Central memory CD8-positive, alpha-beta T cell (primary cell): ENCODE results near the gene AMN.
"Not testable (repeated sequence)": the region's sequence is repeated elsewhere in the genome, so short reads cannot be mapped to it uniquely, and the experiment has no call there.

ENCODE experiments used
- ATAC-seq: fragments of 150-1000 bp; cut with Tn5 transposase; replicated peaks from 2 replicates; pipeline ENCODE4 v1.10.0; 2022; ENCODE audit warnings: mild to moderate bottlenecking, moderate FRiP score, moderate number of reproducible peaks; ENCODE audit not compliant: poor library complexity, severe bottlenecking; ENCODE audit errors: extremely low read depth
- DNase-seq, 2 donors: peaks; one replicate each; pipeline ENCODE4 v3.0.0; 2021; ENCODE audit warnings: low spot score in 2 of 2
- H3K27ac Mint-ChIP-seq: one replicate; pipeline ENCODE4 v1.8.0; 2022; ENCODE audit warnings: low read depth, mild to moderate bottlenecking, moderate library complexity, mixed read lengths
- H3K27me3 Mint-ChIP-seq: one replicate; pipeline ENCODE4 v1.8.0; 2022; ENCODE audit warnings: mixed read lengths
- H3K36me3 Mint-ChIP-seq: one replicate; pipeline ENCODE4 v1.8.0; 2022; ENCODE audit warnings: mild to moderate bottlenecking, moderate library complexity, mixed read lengths; ENCODE audit not compliant: insufficient read depth
- H3K4me1 Mint-ChIP-seq: one replicate; pipeline ENCODE4 v1.8.0; 2022; ENCODE audit warnings: mixed read lengths
- H3K4me3 Mint-ChIP-seq: one replicate; pipeline ENCODE4 v1.8.0; 2022; ENCODE audit warnings: mild to moderate bottlenecking, moderate library complexity, mixed read lengths
- H3K9me3 Mint-ChIP-seq: one replicate; pipeline ENCODE4 v1.8.0; 2022; ENCODE audit warnings: mixed read lengths

Gene AMN

DNA sequence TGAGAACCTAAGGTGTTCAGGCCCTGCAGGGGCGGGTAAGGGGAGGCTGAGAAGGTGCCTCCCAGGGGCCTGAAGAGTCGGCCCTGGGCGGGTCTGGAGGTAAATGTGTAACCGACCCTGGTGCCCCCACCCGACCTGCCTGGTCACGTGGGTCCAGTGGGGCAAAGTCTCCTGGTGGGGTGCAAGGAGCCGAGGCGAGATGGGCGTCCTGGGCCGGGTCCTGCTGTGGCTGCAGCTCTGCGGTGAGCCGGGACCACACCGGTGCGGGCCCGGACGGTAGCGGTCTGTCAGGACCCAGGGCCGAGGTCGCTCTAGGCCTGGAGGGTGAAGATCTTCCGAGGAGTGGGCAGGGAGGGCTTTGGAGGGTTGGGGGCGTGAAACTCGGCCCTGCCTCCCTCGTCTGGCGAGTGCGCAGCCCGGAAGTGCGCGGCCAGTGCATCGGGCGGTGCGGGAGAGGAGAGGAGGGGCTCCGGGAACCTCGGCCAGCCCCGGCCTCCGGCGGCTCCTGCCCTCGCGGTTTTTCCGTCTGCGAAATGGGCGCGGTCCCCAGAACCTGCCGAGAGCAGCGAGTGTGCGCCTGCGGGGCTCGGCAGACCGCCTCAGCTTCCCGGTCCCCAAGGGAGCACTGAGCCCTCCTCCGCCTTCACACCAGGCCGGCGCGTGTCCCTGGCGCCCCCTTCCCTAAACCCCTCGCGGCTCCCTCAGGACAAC is at the start of gene AMN:
TSS of gene AMN (plus strand) at position 174 of the 711 bp plus-strand sequence. CDS start at position 200, 26 bp downstream.
- DNase-seq (no peak), ATAC-seq (no peak)
- H3K27ac Mint-ChIP-seq: no peak within 1 kb of the TSS

DNA sequence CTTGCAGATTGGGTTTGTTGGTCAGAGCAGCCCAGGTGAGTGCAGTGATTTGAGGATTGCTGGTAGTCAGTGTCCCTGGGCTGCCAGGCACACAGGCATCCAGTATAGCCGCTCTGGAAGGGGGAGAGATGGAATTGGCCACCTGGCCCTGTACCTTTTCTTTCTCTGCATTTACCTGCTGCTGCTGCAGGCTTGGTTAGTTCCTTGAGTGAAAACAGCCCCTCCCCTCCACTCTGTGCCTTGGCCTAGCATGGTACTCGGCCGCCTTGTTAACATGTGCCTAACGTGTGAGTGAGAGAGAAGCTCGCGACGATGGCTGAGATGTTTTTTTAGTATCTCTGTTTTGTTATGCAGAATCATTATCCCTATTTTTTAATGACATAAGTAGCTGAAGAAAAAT is 49.3 kb upstream of the AMN start:
- DNase-seq (no peak), ATAC-seq (no peak)
- peaks cover 20% of the 10 kb centered on the region for H3K4me1 Mint-ChIP-seq
- H3K27me3 Mint-ChIP-seq: no peaks in the 10 kb centered on the region
- no peak overlapping the region for H3K4me3 Mint-ChIP-seq
- H3K36me3 Mint-ChIP-seq: peaks cover 30% of the 10 kb centered on the region
- H3K9me3 Mint-ChIP-seq: no peaks in the 10 kb centered on the region
- H3K27ac Mint-ChIP-seq: peak overlapping the region; percentile 63

More for the DNA sequence above, at the start of gene AMN:
- H3K4me3 Mint-ChIP-seq: peak within 1 kb of the TSS; percentile 12
- peaks cover 2% of the 10 kb centered on the region for H3K36me3 Mint-ChIP-seq
- no peaks in the 10 kb centered on the region for H3K9me3 Mint-ChIP-seq
- peaks cover 10% of the 10 kb centered on the region for H3K27me3 Mint-ChIP-seq
- no peaks in the 10 kb centered on the region for H3K4me1 Mint-ChIP-seq

DNA sequence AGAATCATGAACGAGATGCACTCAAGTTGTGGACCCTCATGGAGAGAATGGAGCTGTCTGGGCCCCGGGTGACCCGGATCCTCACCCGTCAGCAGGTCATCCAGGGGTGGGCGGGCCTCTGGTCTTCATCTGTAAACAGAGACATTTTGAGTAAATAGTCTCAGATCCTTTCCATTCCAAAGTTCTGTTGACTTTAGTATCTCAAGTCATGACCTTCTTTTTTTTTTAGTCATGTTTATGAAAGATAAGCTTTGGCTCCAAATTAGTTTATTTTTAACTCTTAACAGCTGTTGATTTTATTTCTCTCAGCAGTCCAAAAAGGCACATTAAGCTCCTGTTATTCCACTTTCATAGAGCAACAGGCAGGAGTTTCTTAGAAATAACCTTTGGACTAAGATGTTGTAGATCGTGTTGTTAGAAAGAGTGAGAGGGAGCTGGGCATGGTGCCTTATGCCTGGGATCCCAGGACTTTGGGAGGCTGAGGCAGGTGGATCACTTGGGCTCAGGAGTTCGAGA is 48.9 kb upstream of the AMN start:
- Mint-ChIP-seq H3K4me1 (peaks cover 20% of the 10 kb centered on the region), H3K27ac (no peak overlapping the region)
- no peak for ATAC-seq

DNA sequence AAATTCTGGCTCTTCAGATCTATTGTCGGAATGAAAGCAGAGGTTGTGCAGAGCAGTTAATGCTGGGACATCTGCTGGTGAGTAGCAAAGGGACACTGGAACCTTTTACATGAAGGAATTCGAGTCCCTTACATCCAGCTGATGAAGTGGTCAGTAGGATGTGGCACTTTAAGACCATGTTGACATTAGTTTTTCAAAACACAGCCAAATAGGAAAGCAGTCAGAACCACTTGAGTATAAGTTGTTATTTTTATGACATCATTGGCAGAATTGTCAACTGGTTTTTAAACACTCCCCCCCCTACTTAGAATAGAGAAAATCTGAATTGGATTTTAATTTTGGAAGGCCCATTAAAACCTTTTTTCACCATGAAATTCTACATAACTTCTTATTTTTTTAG is 46.8 kb upstream of the AMN start:
- Mint-ChIP-seq H3K9me3 (no peaks in the 10 kb centered on the region), H3K27ac (no peak overlapping the region), H3K27me3 (no peaks in the 10 kb centered on the region), H3K36me3 (peaks cover 20% of the 10 kb centered on the region), H3K4me3 (no peak overlapping the region), H3K4me1 (peaks cover 14% of the 10 kb centered on the region)
- ATAC-seq: no peak
- no peak for DNase-seq

More for the DNA sequence above, 48.9 kb upstream of the AMN start:
- Mint-ChIP-seq H3K9me3 (no peaks in the 10 kb centered on the region), H3K4me3 (no peak overlapping the region), H3K27me3 (no peaks in the 10 kb centered on the region), H3K36me3 (peaks cover 26% of the 10 kb centered on the region)
- no peak for DNase-seq

DNA sequence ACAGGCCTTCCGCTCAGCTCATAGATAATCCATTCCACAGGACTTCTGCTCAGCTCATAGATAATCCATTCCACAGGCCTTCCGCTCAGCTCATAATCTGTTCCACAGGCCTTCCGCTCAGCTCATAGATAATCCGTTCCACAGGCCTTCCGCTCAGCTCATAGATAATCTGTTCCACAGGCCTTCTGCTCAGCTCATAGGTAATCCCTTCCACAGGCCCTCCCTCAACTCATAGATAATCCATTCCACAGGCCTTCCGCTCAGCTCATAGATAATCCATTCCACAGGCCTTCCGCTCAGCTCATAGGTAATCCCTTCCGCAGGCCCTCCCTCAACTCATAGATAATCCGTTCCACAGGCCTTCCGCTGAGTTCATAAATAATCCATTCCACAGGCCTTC is 45.0 kb upstream of the AMN start:
- peaks cover 16% of the 10 kb centered on the region for H3K36me3 Mint-ChIP-seq
- H3K4me1 Mint-ChIP-seq, H3K27me3 Mint-ChIP-seq, H3K27ac Mint-ChIP-seq, H3K9me3 Mint-ChIP-seq, ATAC-seq, H3K4me3 Mint-ChIP-seq, DNase-seq: not testable (repeated sequence)

DNA sequence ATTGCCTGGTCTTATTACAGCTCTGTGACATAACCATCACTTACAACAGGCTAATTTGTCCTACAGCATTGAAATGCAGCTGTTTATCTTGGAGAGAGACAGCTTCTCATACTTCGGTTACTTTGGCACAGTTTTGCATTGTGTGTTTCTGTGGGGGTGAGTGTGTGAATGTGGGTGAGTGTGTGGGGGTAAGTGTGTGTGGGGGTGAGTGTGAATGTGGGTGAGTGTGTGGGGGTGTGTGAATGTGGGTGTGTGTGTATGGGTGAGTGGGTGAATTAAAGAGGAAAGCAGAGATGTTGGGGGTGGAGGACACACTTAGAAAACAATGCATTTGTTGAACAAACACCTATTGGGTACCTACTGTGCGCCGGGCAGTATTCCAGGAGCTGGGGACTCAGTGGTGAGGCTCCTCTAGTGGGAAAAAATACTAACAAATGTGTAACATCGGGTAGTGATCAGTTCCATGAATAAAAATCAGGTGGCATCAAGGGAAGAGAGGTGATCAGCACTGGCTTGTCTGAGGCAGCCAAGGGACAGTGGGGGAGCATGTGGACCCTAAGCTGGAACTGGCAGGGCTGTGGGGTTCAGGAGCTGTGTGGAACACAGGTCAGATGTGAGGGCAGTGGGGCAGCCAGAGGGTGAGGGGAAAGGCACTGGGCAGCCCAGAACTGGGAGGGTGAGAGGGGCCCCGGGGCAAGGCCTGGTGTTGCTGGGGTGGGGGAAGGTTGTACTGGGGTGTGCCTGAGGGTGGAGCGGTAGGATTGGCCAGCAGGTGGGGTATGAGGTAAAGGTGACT is 44.1 kb upstream of the AMN start:
- ATAC-seq: no peak
- no peak overlapping the region for H3K27ac Mint-ChIP-seq

DNA sequence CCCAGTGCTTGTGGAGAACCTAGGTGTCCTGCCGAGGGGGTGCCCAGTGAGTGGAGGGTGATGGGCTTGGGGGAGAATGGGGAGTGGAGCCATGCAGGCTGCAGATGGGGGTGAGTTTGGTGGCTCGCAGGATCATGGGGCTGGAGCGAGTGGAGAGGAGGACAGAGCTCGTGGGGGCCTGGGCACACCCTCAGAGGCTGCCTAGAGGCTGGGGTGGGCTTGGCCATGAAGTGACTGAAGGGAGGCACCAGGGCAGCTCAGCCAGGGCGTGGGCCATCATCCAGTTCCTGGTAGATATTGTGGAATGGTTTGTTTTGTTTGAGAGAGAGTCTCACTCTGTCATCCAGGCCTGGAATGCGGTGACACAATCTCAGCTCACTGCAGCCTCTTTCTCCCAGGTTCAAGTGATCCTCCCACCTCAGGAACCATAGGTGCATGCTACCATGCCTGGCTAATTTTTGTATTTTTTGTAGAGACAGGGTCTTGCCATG is 43.4 kb upstream of the AMN start:
- Mint-ChIP-seq H3K9me3 (no peaks in the 10 kb centered on the region), H3K4me3 (no peak overlapping the region), H3K27me3 (no peaks in the 10 kb centered on the region), H3K36me3 (peaks cover 14% of the 10 kb centered on the region), H3K27ac (no peak overlapping the region), H3K4me1 (peaks cover 6% of the 10 kb centered on the region)
- ATAC-seq (no peak), DNase-seq (no peak)

More for the DNA sequence above, 44.1 kb upstream of the AMN start:
- H3K36me3 Mint-ChIP-seq: peaks cover 16% of the 10 kb centered on the region
- H3K4me1 Mint-ChIP-seq: peaks cover 4% of the 10 kb centered on the region
- no peak overlapping the region for H3K4me3 Mint-ChIP-seq
- no peaks in the 10 kb centered on the region for H3K9me3 Mint-ChIP-seq
- DNase-seq: no peak
- no peaks in the 10 kb centered on the region for H3K27me3 Mint-ChIP-seq

DNA sequence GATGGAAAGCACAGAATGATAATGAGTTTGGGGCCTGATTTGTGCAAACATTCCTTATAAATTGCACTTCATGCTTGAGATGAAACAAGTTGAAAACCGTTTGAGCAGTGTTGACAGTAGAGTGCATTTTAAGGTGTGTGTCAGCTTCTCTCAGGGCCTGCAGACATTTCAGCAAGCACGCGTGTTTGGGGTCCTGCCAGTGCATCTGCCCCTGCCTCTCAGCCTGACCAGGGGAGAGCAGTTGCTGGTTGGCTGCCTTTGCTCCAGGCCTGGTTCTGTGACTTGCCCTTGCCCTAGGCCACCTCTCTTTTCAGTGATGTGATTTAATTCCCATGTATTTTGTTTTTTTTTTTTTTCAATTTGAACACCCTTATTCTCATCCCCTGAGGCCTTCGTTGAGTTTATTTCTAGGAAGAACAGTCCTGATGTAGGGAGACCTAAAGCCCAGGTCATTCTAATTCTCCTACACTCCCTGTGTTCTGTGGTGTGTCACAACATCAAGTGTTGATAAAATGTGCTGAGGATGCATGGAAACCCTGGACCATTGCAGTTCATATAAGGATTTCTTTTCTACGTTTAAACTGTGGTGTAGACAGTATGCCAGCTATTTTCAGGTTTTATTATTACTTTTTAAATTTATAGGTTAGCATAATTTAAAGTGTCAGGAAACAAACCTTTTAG is 40.1 kb upstream of the AMN start:
- peak overlapping the region; percentile 12 for H3K27ac Mint-ChIP-seq
- no peaks in the 10 kb centered on the region for H3K27me3 Mint-ChIP-seq
- H3K9me3 Mint-ChIP-seq: no peaks in the 10 kb centered on the region
- ATAC-seq (no peak), DNase-seq (no peak)
- H3K4me1 Mint-ChIP-seq: peaks cover 6% of the 10 kb centered on the region
- H3K36me3 Mint-ChIP-seq: peaks cover 30% of the 10 kb centered on the region
- H3K4me3 Mint-ChIP-seq: no peak overlapping the region

DNA sequence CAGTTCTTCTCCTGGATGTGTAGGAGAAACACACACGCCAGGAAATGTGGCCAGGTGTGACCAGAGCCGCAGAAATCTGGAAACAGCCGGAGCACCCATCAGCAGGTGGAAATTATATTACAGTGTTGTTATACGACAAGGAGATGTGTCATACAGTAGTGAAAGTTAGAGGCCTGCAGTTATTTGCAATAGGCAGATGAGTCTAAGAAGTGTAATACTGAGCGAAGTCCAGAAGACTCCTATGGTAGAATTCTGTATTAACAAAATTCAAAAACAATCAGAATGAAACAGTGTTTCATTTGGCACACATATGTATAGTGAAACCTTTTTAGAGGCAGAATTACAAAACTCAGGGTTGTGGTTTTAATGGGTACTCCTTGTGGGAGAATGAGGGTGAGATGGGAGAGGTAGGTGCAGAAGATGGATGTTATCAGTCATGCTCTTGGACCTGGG is 39.3 kb upstream of the AMN start:
- peaks cover 6% of the 10 kb centered on the region for H3K4me1 Mint-ChIP-seq
- no peaks in the 10 kb centered on the region for H3K9me3 Mint-ChIP-seq
- ATAC-seq: no peak
- no peaks in the 10 kb centered on the region for H3K27me3 Mint-ChIP-seq
- no peak for DNase-seq
- no peak overlapping the region for H3K4me3 Mint-ChIP-seq
- no peak overlapping the region for H3K27ac Mint-ChIP-seq
- peaks cover 34% of the 10 kb centered on the region for H3K36me3 Mint-ChIP-seq

DNA sequence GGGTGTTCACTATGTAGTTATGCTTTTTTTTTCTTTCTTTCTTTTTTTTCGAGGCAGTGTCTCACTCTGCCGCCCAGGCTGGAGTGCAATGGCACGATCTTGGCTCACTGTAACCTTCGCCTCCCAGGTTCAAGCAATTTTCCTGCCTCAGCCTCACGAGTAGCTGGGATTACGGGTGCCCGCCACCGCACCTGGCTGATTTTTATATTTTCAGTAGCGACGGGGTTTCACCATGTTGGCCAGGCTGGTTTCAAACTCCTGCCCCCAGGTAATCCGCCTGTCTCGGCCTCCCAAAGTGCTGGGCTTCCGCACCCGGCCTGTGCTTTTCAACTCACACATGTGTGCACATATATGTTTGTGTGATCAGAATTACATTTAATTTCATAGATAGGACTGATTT is 38.9 kb upstream of the AMN start:
- H3K36me3 Mint-ChIP-seq: peaks cover 34% of the 10 kb centered on the region
- DNase-seq: no peak
- H3K27ac Mint-ChIP-seq: no peak overlapping the region
- ATAC-seq: no peak
- H3K9me3 Mint-ChIP-seq: no peaks in the 10 kb centered on the region
- H3K4me1 Mint-ChIP-seq: peaks cover 6% of the 10 kb centered on the region
- no peaks in the 10 kb centered on the region for H3K27me3 Mint-ChIP-seq
- H3K4me3 Mint-ChIP-seq: no peak overlapping the region

DNA sequence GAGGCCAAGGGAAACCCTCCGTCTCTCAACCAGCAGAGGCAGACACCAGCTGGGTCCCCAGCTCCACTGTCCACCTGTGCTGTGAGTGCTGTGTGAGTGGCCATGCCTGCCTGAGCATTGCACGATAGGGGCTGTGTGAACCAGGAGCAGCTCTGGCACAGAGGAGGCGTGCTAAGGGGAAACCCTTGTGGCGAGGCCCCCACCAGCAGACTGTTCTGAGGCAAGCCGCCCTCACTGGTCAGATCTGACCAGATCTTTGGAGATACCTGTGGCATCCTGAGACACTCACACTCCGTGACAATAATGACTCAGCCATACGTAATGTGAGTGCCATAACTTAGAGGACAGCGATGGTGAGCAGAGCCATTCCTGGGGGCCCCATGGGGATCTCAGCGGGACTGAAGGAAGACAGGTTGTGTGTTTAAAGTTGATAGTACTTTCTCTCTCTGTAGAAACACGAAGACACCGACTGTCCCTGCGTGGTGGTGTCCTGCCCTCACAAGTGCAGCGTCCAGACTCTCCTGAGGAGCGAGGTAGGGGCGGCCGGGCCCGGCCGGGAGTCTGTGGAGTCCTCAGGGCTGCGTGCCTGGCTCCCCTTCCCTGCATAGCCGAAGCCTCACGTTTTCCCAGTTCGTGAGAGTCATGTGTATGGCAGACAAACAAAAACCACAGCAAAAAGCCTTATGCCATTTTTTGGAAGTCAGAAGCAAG is 36.6 kb upstream of the AMN start:
- H3K27me3 Mint-ChIP-seq: no peaks in the 10 kb centered on the region
- no peak for ATAC-seq
- peaks cover 6% of the 10 kb centered on the region for H3K4me1 Mint-ChIP-seq
- H3K4me3 Mint-ChIP-seq: no peak overlapping the region
- H3K27ac Mint-ChIP-seq: no peak overlapping the region
- H3K36me3 Mint-ChIP-seq: peaks cover 44% of the 10 kb centered on the region
- no peaks in the 10 kb centered on the region for H3K9me3 Mint-ChIP-seq
- no peak for DNase-seq

DNA sequence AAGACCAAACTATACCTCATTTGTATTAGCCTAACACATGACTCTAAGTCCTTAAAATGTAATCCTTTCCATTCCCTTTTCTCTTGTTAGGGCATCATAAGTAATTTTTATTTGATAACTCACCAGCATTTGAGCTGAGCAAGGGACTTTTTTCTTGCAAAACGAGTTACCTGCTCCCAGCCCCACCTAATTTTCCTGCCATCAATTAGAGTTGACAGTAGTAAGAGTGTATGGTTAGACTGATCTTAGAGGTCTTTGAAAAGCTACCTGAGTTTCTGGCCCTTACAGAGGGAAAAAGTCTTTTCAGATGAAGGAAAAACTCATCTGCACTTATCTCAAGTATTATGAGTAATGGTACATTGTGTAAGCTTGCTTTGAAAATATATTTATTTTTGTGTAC is 33.7 kb upstream of the AMN start:
- Mint-ChIP-seq H3K9me3 (no peaks in the 10 kb centered on the region), H3K27me3 (no peaks in the 10 kb centered on the region), H3K4me1 (no peaks in the 10 kb centered on the region), H3K27ac (no peak overlapping the region), H3K4me3 (no peak overlapping the region), H3K36me3 (peaks cover 44% of the 10 kb centered on the region)
- DNase-seq (no peak), ATAC-seq (no peak)
